ENCODE data around the gene SIPA1L2. TPM values are rescaled to one million over a fixed set of nuclear protein-coding genes. Genes with fewer than 3 reads are reported as not detected.

SIPA1L2 gene
- total and polyA plus RNA-seq, 10 of the 15 experiments (the other 5 are each of a cell fraction or from before 2014, with no cell fraction given) = 0.01 to 0.18 TPM; not detected in 8

GRCh38 chr1:232615306-232615800, 14.6 kb downstream of the SIPA1L2 start (continued):
- TF ChIP-seq MEF2A (IDR thresholded peaks at IDR 0.05; ENCODE audit: insufficient read depth, low read depth, low read length) (no peak), TARDBP (IDR thresholded peaks at IDR 0.05; ENCODE audit: borderline replicate concordance) (no peak), RAD21 (IDR thresholded peaks at IDR 0.05; ENCODE audit: insufficient read depth, low read depth, low read length) (no peak), ATF2 (IDR thresholded peaks at IDR 0.05; ENCODE audit: low read length) (no peak)

- Histone ChIP-seq H3K27ac (ENCODE audit: control insufficient read depth, insufficient read depth) (no peak overlapping the region), H2AFZ (ENCODE audit: control insufficient read depth, low read depth, low read length) (no peak overlapping the region), H3K9ac (ENCODE audit: control insufficient read depth, insufficient read depth, low read length) (no peak overlapping the region), H3K9me3 (replicated peaks; ENCODE audit: control insufficient read depth, insufficient read depth, low read length) (no peaks in the 10 kb centered on the region), H3K79me2 (ENCODE audit: control insufficient read depth, insufficient read depth, low read length) (no peaks in the 10 kb centered on the region), H3K4me3 (no peak overlapping the region), H4K20me1 (ENCODE audit: control insufficient read depth, insufficient read depth) (no peaks in the 10 kb centered on the region), H3K4me1 (ENCODE audit: control insufficient read depth, insufficient read depth, low read length) (no peaks in the 10 kb centered on the region), H3K36me3 (ENCODE audit: control insufficient read depth in 2 of 2, insufficient read depth in 2 of 2, low read length in 1 of 2) (no peaks in the 10 kb centered on the region), H3K4me2 (ENCODE audit: control insufficient read depth, insufficient read depth) (no peak overlapping the region), H3K27me3 (replicated peaks in 1 of 2; ENCODE audit: control insufficient read depth in 2 of 2, insufficient read depth in 2 of 2, low read length in 1 of 2) (peaks cover 0 to 2% of the 10 kb centered on the region in 2 experiments; a peak in 1 of 4 replicates)
- FAIRE-seq (no peak), DNase-seq (ENCODE audit: low read depth, low spot score) (no peak), ATAC-seq (no peak)
- in situ Hi-C loops (cut with MboI) = no loop called here
- no TSS peak for BruUV-seq (replicated peaks)
- ChIA-PET RAD21 (ENCODE audit: unreplicated experiment) (no interaction called here), SMC1A (ENCODE audit: uncharacterized antibody, unreplicated experiment) (interaction anchor here (0.7 kb wide), 1 partner anchor 16 kb away, joined by 3 read pairs; no protein-coding TSS in a partner anchor), CTCF (interaction anchor here (1.1 kb wide), 1 partner anchor 12 kb away, joined by 3 read pairs; no protein-coding TSS in a partner anchor), POLR2A (no interaction called here)
- intact Hi-C loops (cut with micrococcal nuclease; ENCODE audit: unreplicated experiment) = no loop called here
- TF ChIP-seq NFYA (IDR thresholded peaks at IDR 0.05; ENCODE audit: borderline replicate concordance, low read depth, low read length) = no peak
- no peak for TF ChIP-seq ZBTB33 (IDR thresholded peaks at IDR 0.05)
- TF ChIP-seq ZNF274 (IDR thresholded peaks at IDR 0.05; ENCODE audit: insufficient read depth, insufficient read length) = no peak
- no peak for TF ChIP-seq MXI1 (IDR thresholded peaks at IDR 0.05; ENCODE audit: low read depth, low read length)
- no peak for TF ChIP-seq BRCA1 (IDR thresholded peaks at IDR 0.05; ENCODE audit: low read depth, low read length)
- no peak for TF ChIP-seq SUPT20H (IDR thresholded peaks at IDR 0.05; ENCODE audit: borderline replicate concordance, control insufficient read depth, low read depth, low read length)
- no peak for TF ChIP-seq USF2 (IDR thresholded peaks at IDR 0.05; ENCODE audit: borderline replicate concordance, low read depth, low read length)
- TF ChIP-seq EGR1 (IDR thresholded peaks at IDR 0.05; ENCODE audit: borderline replicate concordance in 1 of 2, low read depth in 2 of 2, low read length in 2 of 2) = no peak
- TF ChIP-seq MYC (IDR thresholded peaks at IDR 0.05; ENCODE audit: insufficient read depth, insufficient read length, insufficient replicate concordance, low read length, severe bottlenecking) = no peak
- TF ChIP-seq POLR2AphosphoS5 (IDR thresholded peaks at IDR 0.05; ENCODE audit: low read length) = no peak
- TF ChIP-seq RELB (IDR thresholded peaks at IDR 0.05; ENCODE audit: low read depth) = no peak
- TF ChIP-seq ESRRA (IDR thresholded peaks at IDR 0.05; ENCODE audit: low read length) = no peak
- TF ChIP-seq NRF1 (conservative IDR thresholded peaks at IDR 0.05; ENCODE audit: low read depth, low read length) = no peak
- no peak for TF ChIP-seq NR2C2 (IDR thresholded peaks at IDR 0.05; ENCODE audit: borderline replicate concordance, control insufficient read depth, insufficient read length, low read depth)
These were observed 15.1 kb downstream of the SIPA1L2 start for GRCh38 chr1:232614811-232615210.

Data from GM12878 (cell line).